ENCODE results near the gene RNF38. TPM values are rescaled to one million over a fixed set of nuclear protein-coding genes. Genes with fewer than 3 reads are reported as not detected.

Gene RNF38
- total RNA-seq, 2 experiments from 2014 or later, result 24.9 to 27.1 TPM

Other genes with a start within 250 kb of the RNF38 start
- gene CCIN, start 230.9 kb downstream of the RNF38 start, total RNA-seq, result not detected
- gene CLTA, start 209.3 kb downstream of the RNF38 start, total RNA-seq, result 100 to 1,000 TPM; 139 to 144 TPM
- gene GNE, start 141.8 kb downstream of the RNF38 start, total RNA-seq, result 10 to 100 TPM; 19.2 to 20.5 TPM
- gene MELK, start 172.6 kb upstream of the RNF38 start, total RNA-seq, result 10 to 100 TPM; 68.4 to 69.6 TPM